GM12891 (cell line): ENCODE results near the gene TJAP1.
A peak's percentile ranks its signal among the peaks of the same experiment; 100 is the strongest.

ENCODE experiments used
- DNase-seq: peaks from one replicate; pipeline ENCODE4 v3.0.0; 2011; ENCODE audit warnings: low spot score; ENCODE audit not compliant: insufficient read length
- FAIRE-seq: peaks from 2 replicates; lab custom pipeline; 2011; peaks lifted over from hg19 to GRCh38; lab: Jason Lieb, UNC
- PAX5 ChIP-seq: IDR thresholded peaks from 2 replicates; pipeline ENCODE4 v1.6.1; 2011; ENCODE audit warnings: low read length, moderate library complexity, mild to moderate bottlenecking; ENCODE audit not compliant: insufficient read depth, severe bottlenecking
- POLR2A ChIP-seq: IDR thresholded peaks from 2 replicates; pipeline ENCODE4 v1.6.1; 2011; ENCODE audit warnings: low read depth, low read length, control low read depth
- POLR2AphosphoS5 ChIP-seq: IDR thresholded peaks from 2 replicates; pipeline ENCODE4 v1.6.1; 2011; ENCODE audit warnings: low read depth, low read length, control low read depth
- POU2F2 ChIP-seq: IDR thresholded peaks from 2 replicates; pipeline ENCODE4 v1.6.1; 2011; ENCODE audit warnings: low read depth, mild to moderate bottlenecking, control low read depth, low read length, moderate library complexity
- SPI1 ChIP-seq: IDR thresholded peaks from 2 replicates; pipeline ENCODE4 v1.6.1; 2011; ENCODE audit warnings: low read depth, low read length, control low read depth
- TAF1 ChIP-seq: IDR thresholded peaks from 2 replicates; pipeline ENCODE4 v1.6.1; 2011; ENCODE audit warnings: low read depth, low read length, control low read depth

The TJAP1 gene

GRCh38 chr6:43509142-43509983 is 32.0 kb downstream of the TJAP1 start:
- DNase-seq (no peak), FAIRE-seq (peak; percentile 31)
- TF ChIP-seq POU2F2 (no peak), SPI1 (no peak), POLR2A (no peak), POLR2AphosphoS5 (no peak), TAF1 (no peak), PAX5 (no peak)

DNA sequence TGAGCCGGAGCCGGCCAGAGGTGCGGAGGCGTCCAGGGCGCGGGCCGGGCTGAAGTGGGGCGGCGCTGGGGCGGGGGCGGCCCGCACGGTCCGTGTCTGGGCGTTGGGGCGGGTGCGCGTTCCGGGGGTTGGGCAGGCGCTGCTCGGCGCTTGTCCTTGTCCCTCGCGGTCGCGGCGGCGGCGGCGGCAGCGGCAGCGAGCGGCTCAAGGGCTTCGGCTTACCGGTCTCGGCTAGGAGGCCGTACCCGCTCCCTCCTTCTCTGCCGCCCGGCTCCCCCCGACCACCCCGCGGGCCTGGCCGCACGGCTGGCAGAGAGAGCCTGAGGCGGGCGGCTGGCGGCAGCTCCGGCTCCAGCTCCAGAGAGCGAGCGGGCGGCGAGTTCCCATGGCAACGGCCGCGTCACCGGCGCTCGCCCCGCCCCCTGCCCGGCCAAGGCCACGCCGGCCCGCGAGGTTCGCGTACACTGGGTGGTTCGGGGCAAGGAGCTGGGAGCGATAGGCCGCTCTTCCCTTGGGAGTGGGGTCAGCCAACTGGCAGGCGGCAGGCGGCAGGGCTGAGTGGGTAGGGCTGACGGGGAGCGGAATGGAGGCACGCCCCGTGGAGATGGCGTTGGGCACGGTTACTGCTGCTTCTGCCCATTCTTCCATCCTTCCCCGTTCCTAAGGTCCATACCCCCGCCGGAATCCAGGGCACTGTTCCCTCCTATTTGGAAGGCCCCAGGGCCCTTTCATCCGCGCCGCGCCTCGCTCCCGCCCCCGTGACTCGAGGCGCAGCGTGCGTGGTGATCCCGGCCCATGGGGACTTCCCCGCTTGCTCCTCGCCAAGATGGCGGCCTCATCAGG is 32.8 kb downstream of the TJAP1 start, which contains the start of gene LRRC73:
Gene LRRC73, minus strand, starts transcription at position 363 of the 843 bp plus-strand sequence. CDS start 561 bp downstream, outside the sequence.
- FAIRE-seq (peak; percentile 94), DNase-seq (peak; percentile 84)
- TF ChIP-seq PAX5 (no peak), POLR2A (0 out of 2 replicates have a peak, but pooled peaks have one; percentile 17)

DNA sequence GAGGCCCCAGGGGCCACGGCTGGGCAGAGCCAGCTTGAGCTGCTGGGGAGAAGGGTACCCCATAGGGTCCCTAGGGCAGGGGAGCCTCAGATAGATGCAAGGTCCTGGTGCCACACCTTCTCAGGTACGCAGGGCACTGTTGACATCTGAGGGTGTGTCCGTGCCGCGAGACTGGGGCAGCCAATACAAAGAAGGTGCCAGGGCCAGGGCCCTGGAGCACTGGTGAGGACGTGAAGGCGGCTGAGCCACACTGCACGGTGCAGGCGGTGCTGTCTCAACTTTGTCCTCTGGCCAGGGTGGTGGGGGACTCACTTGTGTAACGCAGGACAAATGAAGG is 33.4 kb downstream of the TJAP1 start:
- no peak for TF ChIP-seq SPI1
- TF ChIP-seq TAF1 = no peak
- TF ChIP-seq POLR2A = 0 out of 2 replicates have a peak, but pooled peaks have one; percentile 4
- TF ChIP-seq PAX5 = no peak
- no peak for TF ChIP-seq POLR2AphosphoS5
- no peak for TF ChIP-seq POU2F2
- FAIRE-seq (peak; percentile 20), DNase-seq (no peak)

DNA sequence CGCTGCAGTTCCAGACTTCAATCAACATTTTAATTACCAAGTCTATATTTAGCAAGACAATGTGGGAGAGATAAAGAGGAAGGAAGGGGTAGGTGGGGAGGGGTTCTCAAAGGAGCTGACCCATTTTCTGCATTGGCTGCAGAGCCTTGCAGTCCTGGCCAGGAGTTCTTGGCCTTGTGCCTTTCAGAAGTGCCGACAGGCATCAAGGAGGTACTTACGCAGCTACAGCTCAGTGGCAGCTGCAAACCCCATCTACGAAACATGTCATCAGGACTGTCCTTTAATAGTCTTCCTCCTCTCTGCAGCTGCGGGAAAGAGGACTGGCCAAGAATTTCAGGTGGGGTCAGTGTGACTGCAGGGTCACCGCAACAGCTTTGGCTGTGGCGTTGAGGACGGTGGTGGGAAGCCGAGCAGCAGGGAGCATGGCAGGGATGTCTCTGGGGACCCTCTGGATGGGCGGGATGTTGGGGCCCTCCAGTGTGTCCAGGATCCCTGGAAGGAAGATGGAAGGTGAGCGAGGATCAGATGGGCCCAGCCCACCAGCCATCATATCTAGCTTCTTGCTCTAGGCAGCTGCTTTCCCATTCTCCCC is 34.5 kb downstream of the TJAP1 start:
- FAIRE-seq (no peak), DNase-seq (no peak)
- TF ChIP-seq POLR2AphosphoS5 (no peak), TAF1 (no peak), SPI1 (no peak), PAX5 (no peak), POLR2A (no peak), POU2F2 (no peak)

GRCh38 chr6:43515808-43516207 is 38.4 kb downstream of the TJAP1 start:
- DNase-seq (no peak), FAIRE-seq (no peak)
- TF ChIP-seq SPI1 (no peak), POLR2A (no peak), POLR2AphosphoS5 (no peak), TAF1 (no peak), PAX5 (no peak), POU2F2 (no peak)

DNA sequence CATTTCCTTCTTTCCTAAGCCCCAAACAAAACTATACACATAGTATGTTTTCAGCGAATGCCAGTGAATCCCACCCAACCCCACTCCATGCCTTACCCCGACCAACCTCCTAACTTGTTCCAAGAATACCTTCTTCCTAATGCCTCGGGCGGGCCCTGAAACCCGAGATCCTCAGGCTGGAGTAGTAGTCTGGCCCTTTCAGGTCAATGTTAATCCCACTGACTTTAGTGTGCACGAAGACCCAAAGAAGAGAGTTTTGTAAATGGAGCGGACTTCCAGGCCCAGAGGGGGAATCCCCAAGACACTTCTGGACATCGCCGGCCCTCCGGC is 39.0 kb downstream of the TJAP1 start:
- FAIRE-seq (peak; percentile 23), DNase-seq (no peak)
- TF ChIP-seq POU2F2 (no peak), POLR2A (no peak), PAX5 (no peak), TAF1 (no peak), SPI1 (no peak), POLR2AphosphoS5 (no peak)

GRCh38 chr6:43516697-43517504 is 39.5 kb downstream of the TJAP1 start, which contains the start of the genes POLR1C and YIPF3:
Gene POLR1C (plus strand): TSS chr6:43517089. CDS start chr6:43517110, 21 bp downstream.
Gene YIPF3 (minus strand): TSS chr6:43516926. CDS start chr6:43516807, 119 bp downstream.
- DNase-seq = peak; percentile 93
- TF ChIP-seq POLR2A (peak; percentile 98), TAF1 (peak; percentile 89), POLR2AphosphoS5 (peak; percentile 92), POU2F2 (no peak), PAX5 (peak; percentile 12), SPI1 (peak; percentile 35; the same call in 1 of the 2 replicates)
- FAIRE-seq = peak; percentile 94
